Activated gamma-delta T cell (primary cell): ENCODE measurements around the gene ROCK2.
"Not testable (repeated sequence)": the region's sequence is repeated elsewhere in the genome, so short reads cannot be mapped to it uniquely, and the experiment has no call there.

Experiments used
- DNase-seq: peaks from one replicate; lab custom pipeline; 2025; lab: John Stamatoyannopoulos, UW

Gene ROCK2

GRCh38 chr2:11340717-11341116, 3.7 kb downstream of the ROCK2 start:
- DNase-seq = no peak

DNA sequence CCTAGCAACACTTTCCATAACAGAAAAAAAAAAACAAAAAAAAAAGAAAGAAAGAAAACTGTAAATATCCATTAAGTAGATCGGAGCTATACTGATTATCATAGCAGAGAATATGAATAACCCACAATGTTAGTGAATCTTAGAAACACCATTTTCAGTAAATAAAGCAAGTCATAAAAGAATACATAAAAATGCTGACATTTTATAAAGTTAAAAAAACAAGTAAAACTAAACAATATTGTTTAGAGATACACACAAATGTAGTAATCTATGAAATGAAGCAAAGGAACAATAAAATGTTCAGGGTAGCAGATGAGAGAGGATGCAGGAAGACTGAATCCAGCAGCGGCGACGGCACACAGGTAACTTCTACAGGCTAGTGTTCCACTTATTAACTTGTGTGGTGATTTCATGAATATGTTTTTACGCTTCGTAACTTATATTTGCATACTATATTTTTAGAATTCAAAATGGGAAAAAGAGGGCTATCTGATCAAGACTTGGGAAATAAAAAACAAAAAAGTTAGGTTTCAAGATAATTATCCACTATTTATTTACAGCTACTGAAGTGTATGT, 4.8 kb downstream of the ROCK2 start:
- no peak for DNase-seq

DNA sequence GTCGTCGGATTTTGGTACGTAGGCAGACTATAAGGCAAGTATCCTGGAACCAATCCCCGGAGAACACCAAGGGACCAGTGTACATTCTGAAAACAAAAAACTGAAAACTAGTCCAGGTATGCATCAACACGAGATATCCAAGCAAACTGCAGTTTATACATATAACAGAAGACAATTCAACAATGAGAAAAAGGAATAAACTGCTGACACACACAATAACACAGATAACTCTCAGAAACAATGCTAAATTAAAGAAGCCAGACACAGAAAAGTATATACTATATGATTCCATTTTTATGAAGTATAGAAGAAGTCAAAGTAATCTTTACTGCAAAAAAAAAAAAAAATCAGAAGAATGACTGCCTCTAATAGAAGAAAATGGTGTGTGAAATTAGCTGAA, 5.9 kb downstream of the ROCK2 start:
- no peak for DNase-seq

GRCh38 chr2:11337909-11338308, 6.5 kb downstream of the ROCK2 start:
- DNase-seq = no peak

DNA sequence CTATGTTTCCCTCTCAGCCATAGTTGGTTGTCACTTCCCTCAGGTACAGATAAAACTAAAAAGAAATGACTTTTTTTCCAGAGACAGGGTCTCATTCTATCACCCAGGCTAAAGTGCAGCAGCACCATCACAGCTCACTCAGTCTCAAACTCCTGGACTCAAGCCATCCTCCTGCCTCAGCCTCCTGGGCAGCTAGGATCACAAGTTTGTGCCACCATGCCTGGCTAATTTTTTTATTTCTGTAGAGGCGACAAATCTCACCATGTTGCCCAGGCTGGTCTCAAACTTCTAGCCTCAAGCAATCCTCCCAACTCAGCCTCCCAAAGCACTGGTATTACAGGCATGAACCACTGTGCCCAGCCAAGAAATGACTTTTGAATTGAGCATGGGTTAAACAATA, 8.2 kb downstream of the ROCK2 start:
- no peak for DNase-seq

GRCh38 chr2:11333427-11334183, 10.8 kb downstream of the ROCK2 start:
- DNase-seq = no peak

DNA sequence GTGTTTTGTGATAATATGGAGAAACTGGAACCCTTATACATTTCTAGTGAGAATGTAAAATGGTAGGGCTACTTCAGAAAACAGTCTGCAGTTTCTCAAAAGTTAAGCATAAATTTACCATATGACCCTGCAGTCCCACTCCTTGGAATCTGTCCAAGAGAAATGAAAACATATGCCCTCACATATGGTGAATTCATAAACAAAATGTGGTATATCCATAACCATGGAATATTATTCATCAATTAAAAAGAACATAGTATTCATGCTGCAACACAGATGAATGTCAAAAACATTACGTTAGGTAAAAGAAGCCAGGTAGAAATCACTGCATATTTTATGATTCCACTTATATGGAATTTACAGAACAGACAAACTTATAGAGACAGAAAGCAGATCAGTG, 11.8 kb downstream of the ROCK2 start:
- no peak for DNase-seq

DNA sequence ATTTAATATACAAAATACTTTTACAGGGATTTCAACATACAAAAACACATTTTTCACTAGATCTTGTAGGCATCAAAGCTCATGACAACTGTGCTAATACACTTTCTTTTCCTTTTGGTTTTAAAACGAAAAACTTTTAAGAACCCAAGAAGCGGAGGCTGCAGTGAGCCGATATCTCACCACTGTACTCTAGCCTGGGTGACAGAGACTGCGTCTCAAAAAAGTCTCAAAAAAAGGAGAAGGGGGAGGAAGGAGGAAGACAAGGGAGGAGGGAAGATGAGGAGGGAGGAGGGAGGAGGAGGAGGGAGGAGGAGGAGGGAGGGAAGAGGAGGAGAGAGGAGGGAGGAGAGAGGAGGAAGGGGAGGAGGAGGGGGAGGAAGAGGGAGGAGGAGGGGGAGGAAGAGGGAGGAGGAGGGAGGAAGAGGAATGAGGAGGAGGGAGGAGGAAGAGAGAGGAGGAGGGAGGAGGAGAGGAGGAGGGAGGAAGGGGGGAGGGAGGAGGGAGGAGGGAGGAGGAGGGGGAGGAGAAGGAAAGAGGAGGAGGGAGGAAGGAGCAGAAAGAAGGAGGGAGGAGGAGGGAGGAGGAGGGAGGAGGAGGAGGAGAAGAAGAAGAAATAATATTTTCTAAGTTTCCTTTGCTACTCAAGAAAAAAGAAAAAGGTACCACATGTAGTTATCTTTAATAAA, 13.8 kb downstream of the ROCK2 start:
- DNase-seq = no peak

GRCh38 chr2:11329776-11330175, 14.7 kb downstream of the ROCK2 start:
- DNase-seq = no peak

GRCh38 chr2:11328522-11328921, 15.9 kb downstream of the ROCK2 start:
- not testable (repeated sequence) for DNase-seq

DNA sequence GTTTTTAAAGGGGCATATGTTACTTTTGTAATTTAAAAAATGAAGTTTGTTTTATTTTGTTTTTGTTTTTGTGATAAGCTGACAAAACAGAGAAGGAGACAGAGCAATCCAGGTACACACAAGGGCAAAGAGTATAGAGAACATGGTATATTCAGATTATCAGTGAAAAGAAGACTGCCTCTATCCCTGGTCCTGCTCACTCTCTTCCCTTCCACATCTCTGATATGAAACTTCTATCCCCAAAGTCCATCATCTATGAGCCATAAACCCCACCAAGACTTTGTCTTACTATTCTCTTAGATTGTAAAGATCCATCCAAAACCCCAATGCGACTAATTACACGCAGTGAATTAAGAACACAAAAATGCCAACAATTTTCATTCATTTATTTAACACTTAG, 16.6 kb downstream of the ROCK2 start:
- no peak for DNase-seq

GRCh38 chr2:11326677-11327211, 17.7 kb downstream of the ROCK2 start:
- no peak for DNase-seq

DNA sequence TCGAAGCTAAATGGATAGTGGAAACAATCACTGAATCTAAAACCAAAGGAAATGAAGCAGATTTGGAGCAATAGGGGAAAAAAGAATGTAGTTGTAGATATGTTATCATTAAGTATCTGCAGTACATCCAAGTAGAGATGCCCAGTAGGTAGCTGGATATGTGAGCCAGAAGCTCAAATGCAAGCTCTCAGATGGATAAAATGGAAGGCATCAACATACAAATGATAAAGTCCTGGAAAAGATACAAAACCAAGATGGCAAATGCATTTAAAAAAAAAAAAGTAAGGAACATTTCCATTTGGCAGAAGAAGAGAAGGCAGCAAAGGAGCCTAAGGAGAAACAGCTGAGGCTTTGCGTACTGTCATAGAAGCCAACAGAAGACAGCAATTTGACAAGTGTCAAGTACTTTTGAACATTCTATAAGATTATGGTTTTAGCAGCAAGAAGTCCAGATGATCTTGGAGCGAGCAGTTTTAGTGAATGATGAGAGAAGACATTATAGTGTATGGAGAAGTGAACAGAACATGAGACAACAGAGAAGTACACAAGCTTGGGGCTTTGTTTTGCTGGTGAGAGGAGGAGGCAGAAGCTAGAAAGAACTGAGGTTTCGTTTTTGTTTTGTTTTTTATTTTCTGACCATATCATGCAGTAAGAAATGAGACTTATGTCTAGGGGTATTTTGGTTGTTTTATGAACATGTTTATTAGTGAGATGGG, 18.3 kb downstream of the ROCK2 start:
- no peak for DNase-seq

DNA sequence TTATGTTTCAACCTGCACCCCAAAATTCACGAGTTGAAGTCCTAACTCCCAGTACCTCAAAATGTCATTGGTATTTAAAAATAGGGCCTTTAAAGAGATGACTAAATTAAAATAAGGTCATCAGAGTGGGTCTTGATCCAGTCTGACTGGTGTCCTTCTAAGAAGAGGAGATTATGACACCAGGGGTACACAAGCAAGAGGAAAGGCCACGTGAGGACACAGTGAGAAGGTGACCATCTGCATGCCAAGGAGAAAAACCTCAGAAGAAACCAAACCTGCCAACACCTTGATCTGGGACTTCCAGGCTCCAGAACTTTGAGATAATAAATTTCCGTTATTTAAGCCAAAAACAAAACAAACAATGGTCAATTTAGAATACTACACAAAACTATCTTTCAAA, 22.6 kb downstream of the ROCK2 start:
- no peak for DNase-seq

DNA sequence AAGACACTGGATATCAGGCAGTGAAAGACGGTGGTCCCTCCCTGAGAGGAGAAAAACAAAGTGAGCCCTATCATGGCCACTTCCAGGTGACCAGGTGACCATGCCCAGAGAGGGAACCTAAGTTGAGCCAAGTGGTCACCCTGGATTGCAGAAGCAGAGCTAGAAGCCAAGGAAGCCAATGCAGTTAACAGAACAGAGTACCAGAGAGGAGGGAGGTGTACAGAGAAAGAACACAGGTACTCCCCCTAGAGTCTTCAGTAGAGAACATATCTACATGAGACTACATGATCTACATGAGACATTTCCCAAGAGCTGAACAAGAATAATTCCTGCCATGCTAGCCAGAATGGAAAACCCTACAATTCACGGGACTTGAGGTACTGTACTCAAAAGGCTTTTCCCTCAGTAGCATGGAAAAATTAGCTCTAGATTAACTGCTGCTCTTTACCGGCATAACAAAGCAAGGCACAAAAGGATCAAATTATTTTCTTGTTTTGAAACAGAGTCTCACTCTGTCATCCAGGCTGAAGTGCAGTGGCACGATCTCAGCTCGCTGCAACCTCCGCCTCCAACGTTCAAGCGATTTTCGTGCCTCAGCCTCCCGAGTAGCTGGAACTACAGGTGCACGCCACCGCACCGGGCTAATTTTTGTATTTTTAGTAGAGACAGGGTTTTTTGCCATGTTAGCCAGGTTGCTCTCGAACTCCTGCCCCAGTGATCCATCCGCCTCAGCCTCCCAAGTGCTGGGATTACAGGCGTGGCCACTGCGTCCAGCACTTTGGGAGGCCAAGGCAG, 23.5 kb downstream of the ROCK2 start:
- no peak for DNase-seq

GRCh38 chr2:11319939-11320338, 24.5 kb downstream of the ROCK2 start:
- DNase-seq = no peak

DNA sequence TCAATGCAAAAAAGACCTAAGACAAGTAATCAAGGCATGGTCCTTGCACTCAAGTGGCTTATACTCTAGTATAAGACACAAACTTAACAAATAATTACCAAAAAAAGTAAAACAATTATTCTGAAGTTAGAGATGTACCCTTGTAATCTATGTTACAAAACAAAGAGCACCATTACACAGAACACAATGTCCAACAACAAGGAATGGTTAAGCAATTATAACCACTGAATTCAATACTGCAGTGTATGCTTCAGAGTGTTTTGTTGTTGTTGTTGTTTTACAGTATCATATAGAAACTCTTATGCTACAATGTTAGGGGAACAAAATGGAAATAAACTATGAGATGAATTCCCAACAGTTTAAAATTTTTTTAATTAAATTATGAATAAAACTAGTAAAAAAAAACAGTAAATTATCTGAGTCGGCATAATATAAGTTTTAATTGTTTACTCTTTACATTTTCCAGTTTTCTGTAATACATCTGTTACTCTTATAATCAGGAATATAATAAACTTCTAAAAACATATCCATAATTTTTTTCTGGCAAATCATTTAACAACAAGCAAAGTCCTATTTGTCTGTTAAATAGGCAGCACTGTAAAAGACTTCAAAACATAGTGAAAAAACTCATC, 29.2 kb downstream of the ROCK2 start:
- no peak for DNase-seq

DNA sequence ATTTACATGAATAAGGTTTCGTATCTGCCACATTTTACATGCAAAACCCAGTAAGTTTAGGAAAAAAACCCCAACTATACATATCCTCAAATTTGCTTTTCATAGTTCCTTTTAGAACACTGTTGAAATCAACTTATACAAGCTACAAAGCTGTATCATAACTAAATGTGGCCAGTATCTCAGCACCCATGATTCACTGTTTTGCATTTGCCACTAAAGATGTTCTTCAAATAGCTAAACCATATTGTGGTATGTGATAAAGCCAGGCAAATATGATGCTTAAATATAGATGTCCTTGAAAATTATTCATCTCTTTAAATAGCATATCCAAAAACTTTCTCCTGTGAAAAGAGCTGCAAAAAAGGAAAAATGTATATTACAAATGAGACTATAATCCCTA, 29.9 kb downstream of the ROCK2 start:
- DNase-seq = no peak

DNA sequence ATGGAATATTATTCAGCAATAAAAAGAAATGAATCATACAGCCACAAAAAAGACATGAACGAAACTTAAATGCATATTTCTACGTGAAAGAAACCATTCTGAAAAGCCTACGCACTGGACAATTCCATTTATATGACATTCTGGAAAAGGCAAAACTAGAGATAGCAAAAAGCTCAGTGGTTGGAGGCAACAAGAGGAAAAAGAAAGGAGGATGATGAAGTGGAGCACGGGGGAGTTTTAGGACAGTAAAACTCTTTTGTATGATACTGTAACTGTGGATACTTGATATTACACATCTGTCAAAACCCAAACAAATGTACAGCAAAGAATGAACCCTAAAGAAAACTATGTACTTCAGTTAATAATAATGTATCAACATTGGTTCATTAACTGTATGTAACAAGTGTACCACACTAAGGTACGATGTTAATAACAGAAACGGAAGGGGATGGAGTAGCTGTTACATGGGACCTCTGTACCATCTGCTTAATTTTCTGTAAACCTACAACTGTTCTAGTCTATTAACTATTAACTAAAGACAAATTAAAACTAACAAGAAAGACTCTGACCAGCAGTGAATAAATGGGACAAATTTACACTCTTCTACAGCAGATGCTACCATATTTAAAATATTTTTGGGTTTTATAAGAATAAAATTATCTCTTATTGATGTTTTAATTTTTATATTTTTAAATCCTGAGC, 31.5 kb downstream of the ROCK2 start:
- DNase-seq = no peak

DNA sequence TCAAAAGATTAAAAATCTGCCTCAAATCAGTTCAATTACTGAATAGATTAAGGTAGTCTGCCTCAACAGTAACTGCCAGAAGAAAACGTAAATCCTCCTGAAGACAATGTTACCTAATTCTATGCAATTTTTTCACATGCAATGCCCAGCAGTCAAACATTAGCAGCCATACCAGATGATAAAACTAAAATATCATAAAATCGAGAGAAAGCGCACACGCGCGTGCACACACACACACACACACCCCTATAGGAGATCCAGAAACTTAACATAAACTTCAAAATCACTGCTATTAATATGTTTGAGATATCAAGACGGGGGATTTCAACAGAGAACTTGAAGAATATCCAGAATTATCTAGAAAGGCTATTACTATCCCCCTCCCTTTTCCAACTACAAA, 32.9 kb downstream of the ROCK2 start:
- no peak for DNase-seq
